OCI-LY3 (cell line): Measurements from ENCODE around the gene TMEM150B.

Experiments
- EZH2phosphoT487 ChIP-seq: fragments of 200-600 bp; shearing (Covaris generic); IDR thresholded peaks from 2 replicates; pipeline ENCODE4 v1.6.1; 2018; ENCODE audit warnings: antibody characterized with exemption, mixed run types, low read depth
- TF ChIP-seq, protein P1 (sequence below): fragments of 200-600, 300-600 bp; sonication (generic); IDR thresholded peaks from 2 replicates; pipeline ENCODE4 v1.5.1; 2014; ENCODE audit warnings: antibody characterized with exemption, low read length, low read depth

DNA sequence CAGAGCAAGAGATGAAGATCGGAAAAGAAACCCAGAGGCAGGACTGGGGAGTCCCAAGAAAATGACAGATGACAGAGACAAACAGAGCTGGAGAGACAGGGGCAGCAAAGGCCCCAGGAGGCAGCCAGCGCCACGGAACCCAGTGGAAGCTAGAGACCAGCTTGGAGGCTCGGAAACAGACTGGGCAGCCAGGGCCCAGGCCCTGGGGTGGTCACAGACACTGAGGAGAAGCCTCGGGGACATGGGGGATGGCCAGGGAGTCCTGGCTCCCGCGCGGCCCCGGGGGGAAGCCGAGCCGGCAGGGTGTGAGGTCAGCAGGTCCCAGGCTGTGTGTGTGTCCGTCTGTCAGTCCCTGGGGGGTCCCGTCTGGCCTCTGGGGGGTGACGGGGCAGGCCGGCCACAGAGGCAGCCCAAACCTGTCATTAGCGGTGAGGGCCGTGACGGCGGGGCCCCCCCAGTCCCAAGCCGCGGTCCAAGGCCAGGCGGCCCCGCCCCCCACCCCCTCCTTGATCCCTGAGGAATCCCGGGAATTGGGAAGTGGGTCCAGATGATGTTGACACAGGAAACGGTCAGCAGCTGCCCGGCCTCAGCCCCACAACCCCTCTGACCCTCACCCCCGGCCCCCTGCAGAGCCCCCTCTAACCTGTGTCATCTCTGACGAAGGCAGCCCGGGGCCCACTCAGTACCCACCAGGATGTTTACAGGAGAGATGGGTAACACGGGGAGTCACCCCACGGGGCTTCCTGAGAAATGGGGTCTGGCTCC lies 49.0 kb upstream of the TMEM150B start:
- TF ChIP-seq, protein P1, sequence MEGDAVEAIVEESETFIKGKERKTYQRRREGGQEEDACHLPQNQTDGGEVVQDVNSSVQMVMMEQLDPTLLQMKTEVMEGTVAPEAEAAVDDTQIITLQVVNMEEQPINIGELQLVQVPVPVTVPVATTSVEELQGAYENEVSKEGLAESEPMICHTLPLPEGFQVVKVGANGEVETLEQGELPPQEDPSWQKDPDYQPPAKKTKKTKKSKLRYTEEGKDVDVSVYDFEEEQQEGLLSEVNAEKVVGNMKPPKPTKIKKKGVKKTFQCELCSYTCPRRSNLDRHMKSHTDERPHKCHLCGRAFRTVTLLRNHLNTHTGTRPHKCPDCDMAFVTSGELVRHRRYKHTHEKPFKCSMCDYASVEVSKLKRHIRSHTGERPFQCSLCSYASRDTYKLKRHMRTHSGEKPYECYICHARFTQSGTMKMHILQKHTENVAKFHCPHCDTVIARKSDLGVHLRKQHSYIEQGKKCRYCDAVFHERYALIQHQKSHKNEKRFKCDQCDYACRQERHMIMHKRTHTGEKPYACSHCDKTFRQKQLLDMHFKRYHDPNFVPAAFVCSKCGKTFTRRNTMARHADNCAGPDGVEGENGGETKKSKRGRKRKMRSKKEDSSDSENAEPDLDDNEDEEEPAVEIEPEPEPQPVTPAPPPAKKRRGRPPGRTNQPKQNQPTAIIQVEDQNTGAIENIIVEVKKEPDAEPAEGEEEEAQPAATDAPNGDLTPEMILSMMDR = no peak
- no peak for TF ChIP-seq EZH2phosphoT487
